ENCODE results near the gene HDAC6. TPM values are rescaled to one million over a fixed set of nuclear protein-coding genes. Genes with fewer than 3 reads are reported as not detected.

HDAC6 gene
- polyA plus RNA-seq, 3 donors, result 162 to 223 (median 184) TPM

- no peak for DNase-seq (ENCODE audit: extremely low read depth in 1 of 11, low read depth in 9 of 11, low spot score in 4 of 11)
These were observed 16.2 kb upstream of the HDAC6 start for GRCh38 chrX:48785540-48786214.

DNA sequence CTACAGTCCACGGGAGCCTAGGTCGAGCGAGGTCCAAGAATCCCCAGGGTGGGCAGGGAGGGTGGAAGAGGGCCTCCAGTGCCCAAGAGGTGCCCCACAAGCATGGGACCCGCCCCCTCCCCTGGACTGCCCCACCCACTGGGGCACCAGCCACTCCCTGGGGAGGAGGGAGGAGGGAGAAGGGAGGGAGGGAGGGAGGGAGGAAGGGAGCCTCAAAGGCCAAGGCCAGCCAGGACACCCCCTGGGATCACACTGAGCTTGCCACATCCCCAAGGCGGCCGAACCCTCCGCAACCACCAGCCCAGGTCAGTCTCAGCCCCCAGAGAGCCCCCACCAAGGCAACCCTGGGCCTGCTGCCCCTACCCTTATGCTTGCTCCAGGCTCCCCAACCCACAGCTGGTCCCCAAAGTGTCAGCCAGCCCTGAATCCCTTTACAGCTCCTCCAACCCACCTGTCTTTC is 15.5 kb upstream of the HDAC6 start, which contains the start of gene GATA1:
GATA1 (plus strand) TSS at position 250 of the 460 bp plus-strand sequence. CDS start 4,520 bp downstream, outside the sequence.
- DNase-seq (ENCODE audit: extremely low read depth in 1 of 11, low read depth in 9 of 11, low spot score in 4 of 11), result no peak

DNA sequence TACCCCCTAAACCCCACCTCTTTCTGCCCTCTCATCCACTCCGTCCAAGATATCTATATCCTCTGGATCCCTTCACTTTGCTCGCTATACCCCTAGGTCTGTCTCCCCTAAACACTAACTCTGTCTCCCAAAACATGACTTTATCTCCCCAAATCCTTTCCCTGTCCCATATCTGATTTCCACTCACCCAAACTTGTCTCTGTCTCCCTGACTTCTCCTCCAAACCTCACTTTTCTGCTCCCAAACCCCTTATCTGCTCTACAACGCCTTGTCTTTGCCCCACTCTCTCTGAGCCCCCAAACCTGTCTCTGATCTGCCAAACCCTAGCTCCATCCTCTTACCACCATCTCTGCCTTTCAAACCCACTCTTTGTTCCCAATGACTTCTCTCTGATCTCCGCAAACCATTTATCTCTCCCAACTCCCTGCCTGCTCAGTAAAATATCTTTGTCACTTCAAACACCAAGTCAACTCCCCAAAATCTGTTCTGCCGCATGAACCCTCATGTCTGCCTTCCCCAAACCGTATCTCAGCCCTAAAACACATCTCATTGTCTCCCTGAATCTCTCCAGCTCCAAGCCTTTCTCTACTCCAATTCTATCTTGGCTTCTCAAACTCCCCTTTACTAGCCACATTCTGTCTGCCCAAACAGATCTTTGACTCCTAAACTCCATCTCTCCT is 14.9 kb upstream of the HDAC6 start:
- DNase-seq (ENCODE audit: extremely low read depth in 1 of 11, low read depth in 9 of 11, low spot score in 4 of 11), result no peak

- no peak for DNase-seq (ENCODE audit: extremely low read depth in 1 of 11, low read depth in 9 of 11, low spot score in 4 of 11)
These were observed 14.1 kb upstream of the HDAC6 start for GRCh38 chrX:48787505-48788443.

DNA sequence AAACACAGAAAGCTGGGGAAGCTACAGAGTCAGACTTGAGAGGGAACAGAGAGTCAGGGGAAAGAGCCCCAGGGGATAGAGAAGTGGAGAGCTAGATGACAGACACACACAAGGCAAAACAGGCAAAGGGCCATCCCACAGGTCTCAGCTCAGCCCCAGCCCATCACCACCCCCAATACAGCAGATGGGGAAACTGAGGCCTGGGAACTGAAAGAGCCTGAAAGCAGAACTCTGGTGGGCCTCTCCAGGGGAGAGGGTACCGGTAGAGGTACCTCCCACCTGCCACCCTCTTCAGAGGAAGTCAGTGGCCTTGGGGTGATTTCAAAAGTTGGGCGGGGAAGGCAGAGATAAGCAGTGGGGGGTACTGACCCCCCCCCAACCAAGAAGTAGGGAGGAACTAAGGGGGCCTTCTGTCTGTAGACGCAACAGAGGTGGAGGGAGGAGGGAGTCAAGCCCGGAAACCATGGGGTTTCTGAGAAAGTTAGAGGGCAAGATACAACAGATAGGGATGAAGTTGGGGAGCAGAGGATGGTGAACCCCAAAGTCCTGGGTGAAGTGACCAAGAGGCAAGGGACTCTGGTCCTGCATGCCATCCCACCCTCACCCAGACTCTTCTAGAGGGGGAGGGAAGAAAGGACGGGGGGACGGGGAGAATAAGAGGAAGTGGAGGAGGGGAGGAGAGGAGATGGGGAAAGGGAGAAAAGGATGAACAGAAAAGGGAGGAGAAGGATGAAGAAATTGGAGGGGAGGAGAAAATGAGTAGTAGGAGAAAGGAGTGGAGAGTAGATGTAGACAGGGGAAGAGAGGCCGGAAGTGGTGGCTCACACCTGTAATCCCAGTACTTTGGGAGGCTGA is 12.3 kb upstream of the HDAC6 start:
- no peak for DNase-seq (ENCODE audit: extremely low read depth in 1 of 11, low read depth in 9 of 11, low spot score in 4 of 11)

DNA sequence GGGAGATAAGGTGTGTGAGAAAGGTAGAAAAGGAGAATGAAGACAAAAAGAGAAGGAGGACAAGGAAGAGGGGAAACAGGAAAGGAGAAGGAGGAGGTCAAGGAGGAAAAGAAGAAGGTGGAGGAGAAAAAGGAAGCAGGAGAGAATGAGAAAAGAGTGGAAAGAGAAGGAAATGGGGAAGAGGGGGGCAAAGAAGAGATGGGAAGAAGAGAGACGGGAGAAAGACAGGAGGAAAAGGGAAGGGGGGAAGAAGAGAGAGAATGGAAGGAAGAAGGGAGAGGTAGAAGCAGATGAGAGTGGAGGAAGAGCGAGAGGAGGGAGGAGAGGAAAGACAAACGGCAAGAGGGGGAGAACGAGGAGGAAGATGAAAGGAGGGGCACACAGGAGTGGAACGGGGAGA is 11.4 kb upstream of the HDAC6 start:
- no peak for DNase-seq (ENCODE audit: extremely low read depth in 1 of 11, low read depth in 9 of 11, low spot score in 4 of 11)

DNA sequence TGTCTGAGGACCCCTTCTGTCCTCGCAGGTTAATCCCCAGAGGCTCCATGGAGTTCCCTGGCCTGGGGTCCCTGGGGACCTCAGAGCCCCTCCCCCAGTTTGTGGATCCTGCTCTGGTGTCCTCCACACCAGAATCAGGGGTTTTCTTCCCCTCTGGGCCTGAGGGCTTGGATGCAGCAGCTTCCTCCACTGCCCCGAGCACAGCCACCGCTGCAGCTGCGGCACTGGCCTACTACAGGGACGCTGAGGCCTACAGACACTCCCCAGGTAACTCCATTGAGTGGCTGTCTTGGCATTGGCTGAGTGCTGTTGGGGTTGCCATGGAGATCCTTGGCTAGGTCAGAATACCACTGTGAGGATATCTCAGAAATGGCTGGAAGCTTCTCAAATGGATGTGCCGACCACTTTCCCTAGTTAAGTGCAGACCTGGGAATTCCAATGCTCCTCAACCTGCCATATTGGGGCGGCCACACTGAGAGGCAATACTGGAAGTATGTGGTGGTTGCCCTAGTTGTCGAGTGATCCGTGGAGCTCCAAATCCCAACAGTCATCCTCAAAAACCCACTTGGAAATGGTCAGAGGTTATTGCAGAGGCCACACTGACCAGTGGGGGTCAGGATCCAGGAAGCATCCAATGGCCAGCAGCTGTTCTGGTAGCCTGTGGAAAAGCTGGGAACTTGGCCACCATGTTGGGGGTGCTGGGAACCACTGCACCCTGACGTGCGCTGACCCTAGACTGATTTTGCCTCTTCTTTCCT is 10.6 kb upstream of the HDAC6 start:
- DNase-seq (ENCODE audit: extremely low read depth in 1 of 11, low read depth in 9 of 11, low spot score in 4 of 11), result no peak

- no peak for DNase-seq (ENCODE audit: extremely low read depth in 1 of 11, low read depth in 9 of 11, low spot score in 4 of 11)
These were observed 9.6 kb upstream of the HDAC6 start for GRCh38 chrX:48792219-48792618.

GRCh38 chrX:48793935-48794334 is 7.9 kb upstream of the HDAC6 start:
- no peak for DNase-seq (ENCODE audit: extremely low read depth in 1 of 11, low read depth in 9 of 11, low spot score in 4 of 11)

- DNase-seq (ENCODE audit: extremely low read depth in 1 of 11, low read depth in 9 of 11, low spot score in 4 of 11), result no peak
These were observed 7.4 kb upstream of the HDAC6 start for GRCh38 chrX:48794340-48794910.

DNA sequence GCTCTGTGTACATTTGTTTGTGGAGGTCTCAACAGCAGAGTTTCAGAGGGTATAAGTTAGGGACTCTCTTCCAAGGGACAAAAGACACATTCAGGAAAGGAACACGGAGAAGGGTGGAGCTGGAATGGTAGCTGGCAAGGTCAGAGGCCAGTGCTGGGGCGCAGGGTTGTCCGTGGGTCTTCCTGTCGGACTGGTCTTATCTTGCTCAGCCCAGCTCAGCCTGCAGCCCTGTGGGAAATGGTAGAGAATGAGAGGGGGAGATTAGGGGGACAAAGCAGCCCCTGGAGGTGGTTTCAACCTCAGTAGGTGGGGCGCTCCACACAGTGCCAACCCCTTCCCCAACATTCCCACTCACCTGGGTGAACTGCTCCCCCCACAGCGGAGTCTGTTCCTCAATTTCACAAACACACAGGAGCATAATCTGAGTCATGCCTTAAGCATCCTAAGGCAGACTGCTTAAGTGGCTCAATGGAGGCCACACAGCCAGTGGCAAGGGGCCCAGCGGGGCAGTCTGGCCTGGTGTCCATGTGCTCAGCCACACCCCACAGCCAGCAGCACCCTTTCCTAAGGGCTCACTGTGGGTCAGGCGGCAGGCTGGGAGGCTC is 6.9 kb upstream of the HDAC6 start:
- no peak for DNase-seq (ENCODE audit: extremely low read depth in 1 of 11, low read depth in 9 of 11, low spot score in 4 of 11)

- DNase-seq (ENCODE audit: extremely low read depth in 1 of 11, low read depth in 9 of 11, low spot score in 4 of 11), result no peak
These were observed 3.5 kb upstream of the HDAC6 start for GRCh38 chrX:48798318-48798717.

DNA sequence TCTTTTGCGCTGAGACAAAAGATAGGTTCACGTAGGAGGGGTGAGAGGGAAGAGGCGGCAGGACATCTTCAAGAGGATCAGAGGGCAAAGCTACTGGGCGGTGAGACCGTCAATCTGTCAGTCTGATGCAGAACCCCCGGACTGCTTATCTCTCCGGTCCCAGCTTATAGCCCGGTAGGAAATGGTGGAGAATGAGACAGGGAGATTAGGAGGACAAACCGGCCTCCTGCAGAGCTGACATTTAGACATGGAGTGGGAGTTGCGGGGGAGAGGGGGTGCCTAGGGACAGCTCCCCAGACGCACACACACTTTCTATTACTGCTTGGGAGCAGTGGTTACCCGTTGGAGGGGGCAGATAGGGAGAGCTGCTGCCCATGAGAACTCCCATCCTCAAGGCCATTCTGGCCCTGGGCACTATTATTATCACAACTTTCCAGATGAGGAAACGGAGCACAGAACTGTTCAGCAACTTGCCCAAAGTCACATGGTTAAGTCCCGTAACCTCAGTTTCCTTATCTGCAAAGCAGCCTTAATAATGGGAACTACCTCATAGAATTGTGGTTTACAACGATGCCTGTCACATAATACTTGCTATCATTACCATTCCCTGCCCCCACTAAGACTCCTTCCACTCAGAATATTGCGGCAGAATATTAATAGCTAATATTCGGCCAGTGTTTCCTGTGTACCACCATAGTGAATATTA is 1.1 kb upstream of the HDAC6 start:
- DNase-seq (ENCODE audit: extremely low read depth in 1 of 11, low read depth in 9 of 11, low spot score in 4 of 11), result no peak

- DNase-seq (ENCODE audit: extremely low read depth in 1 of 11, low read depth in 9 of 11, low spot score in 4 of 11), result peak; percentile 46 to 75 (median 61)
These were observed 430 bp downstream of the HDAC6 start for GRCh38 chrX:48802089-48802904.

DNA sequence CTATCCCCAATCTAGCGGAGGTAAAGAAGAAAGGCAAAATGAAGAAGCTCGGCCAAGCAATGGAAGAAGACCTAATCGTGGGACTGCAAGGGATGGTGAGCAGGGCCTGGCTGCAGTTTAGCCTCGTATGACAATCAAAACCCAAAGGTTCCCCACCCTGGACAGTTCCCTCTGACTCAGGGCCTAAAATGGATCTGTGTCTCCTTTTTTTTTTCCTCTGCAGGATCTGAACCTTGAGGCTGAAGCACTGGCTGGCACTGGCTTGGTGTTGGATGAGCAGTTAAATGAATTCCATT is 986 bp downstream of the HDAC6 start:
- no peak for DNase-seq (ENCODE audit: extremely low read depth in 1 of 11, low read depth in 9 of 11, low spot score in 4 of 11)

GRCh38 chrX:48806081-48806480 is 4.2 kb downstream of the HDAC6 start:
- no peak for DNase-seq (ENCODE audit: extremely low read depth in 1 of 11, low read depth in 9 of 11, low spot score in 4 of 11)
